NCI-H2196 treated with DMSO at 0.1 percent for 48 hours (cell line): ENCODE data around the gene PIERCE2.
"Not testable (repeated sequence)": the region's sequence is repeated elsewhere in the genome, so short reads cannot be mapped to it uniquely, and the experiment has no call there.

Source experiments
- DNase-seq: peaks from one replicate; lab custom pipeline; 2025; ENCODE audit not compliant: unreplicated experiment; lab: John Stamatoyannopoulos, UW

PIERCE2 gene

DNA sequence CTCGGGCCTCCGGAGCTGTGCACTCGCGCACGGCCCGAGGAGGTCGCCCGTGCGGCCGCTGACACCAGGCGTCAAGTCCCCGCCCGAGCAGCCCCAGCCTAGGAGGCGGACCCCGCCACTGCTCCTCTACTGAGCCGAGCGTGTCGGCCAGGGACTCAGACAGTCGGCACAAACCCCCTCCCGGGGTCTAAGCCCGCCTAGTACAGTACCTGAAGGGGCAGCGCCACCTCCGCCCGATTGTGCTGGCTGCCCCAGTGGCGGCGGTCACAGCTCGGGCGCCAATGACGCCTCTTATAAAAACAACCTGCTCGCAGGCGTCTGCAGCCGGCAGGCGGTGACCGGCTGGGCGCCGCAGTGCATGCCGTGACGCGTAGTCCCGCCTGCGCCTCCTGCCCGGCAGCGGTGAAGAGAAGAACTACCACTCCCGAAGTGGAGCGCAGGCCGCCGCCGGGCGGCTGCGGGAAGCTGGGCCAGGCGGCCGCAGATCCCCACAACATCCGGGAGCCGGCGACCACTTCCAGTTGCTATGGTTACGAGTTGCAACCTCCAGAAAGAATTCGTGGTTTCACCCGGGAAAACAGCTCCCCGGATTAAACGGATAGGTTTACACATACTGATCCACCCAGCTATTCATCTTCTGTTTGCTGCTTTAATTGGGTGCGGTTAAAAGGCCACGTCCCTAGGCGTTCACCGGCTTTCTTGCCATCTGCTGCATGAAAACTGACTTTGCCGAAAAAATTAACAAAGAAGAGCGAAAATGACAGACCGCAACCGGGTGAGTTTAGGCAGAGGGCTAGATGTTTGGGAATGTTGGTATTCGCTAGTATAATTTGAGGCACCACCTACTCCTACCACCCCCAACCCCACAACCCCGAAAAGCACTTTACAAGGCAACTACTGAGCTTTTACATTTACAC is at the start of gene PIERCE2, which contains the start of gene CCPG1:
Gene PIERCE2 (plus strand): TSS at position 484 of the 917 bp plus-strand sequence. CDS start 274 bp downstream, at position 758.
Gene CCPG1 (minus strand): TSS at position 348 of the 917 bp plus-strand sequence. CDS start 18,935 bp downstream, outside the sequence.
- peak; percentile 72 for DNase-seq

DNA sequence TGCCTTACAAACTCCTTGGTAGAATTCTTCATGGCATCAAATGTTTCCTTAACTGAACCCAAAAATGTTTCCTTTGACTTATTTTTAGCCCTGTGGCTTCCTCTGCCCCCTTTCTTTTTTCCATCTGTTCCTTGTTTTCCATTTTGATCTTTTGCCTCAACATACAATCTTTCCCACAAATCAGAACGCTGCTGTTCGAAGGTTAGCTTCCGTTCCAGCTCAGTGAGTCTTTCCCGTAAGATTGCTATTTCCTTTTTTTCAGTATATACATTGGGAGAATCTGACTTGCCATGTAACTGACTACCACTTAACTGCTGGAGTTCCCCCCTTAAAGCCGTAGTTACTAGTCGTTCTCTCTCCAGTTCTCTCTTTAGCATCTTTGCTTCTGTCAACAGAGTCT is 48.0 kb upstream of the PIERCE2 start:
- DNase-seq, result no peak

GRCh38 chr15:55361048-55361447 is 47.2 kb upstream of the PIERCE2 start:
- no peak for DNase-seq

- no peak for DNase-seq
Observed at GRCh38 chr15:55362641-55363040, 45.7 kb upstream of the PIERCE2 start.

- no peak for DNase-seq
Observed at GRCh38 chr15:55366981-55367380, 41.3 kb upstream of the PIERCE2 start.

DNA sequence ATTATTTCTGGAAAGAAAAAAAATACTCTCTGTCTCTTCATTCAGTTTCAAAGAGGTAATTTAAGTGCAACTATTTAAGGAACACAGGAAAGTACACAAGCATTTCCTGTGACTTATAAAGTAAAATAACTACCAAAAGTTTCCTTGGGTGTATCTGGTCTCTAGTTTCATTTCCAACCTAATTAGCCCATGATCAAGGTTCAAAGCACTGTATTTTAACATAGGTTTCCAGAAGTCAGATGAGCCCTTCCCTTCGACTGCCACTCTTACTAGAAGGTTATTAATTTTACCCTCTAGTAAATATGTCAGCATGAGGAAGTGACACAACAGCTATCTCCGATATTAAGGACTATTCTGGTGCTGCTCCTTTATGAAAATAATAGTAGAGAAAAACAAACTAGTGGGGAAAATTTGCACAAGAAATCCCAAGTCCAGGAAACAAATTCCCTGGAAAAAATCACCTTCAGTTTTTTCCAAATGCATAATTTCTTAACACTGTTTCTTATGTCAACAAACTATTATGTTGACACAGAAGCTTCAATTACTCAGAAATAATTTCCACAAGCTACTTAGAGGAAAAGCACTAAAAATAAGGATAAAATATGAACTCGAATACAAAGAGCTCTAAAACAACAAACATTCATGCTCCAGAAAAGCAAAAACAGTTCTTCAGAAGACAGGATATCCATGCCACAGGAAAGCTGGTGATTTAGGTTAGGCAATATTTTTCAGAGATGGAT is 35.4 kb upstream of the PIERCE2 start:
- no peak for DNase-seq

DNA sequence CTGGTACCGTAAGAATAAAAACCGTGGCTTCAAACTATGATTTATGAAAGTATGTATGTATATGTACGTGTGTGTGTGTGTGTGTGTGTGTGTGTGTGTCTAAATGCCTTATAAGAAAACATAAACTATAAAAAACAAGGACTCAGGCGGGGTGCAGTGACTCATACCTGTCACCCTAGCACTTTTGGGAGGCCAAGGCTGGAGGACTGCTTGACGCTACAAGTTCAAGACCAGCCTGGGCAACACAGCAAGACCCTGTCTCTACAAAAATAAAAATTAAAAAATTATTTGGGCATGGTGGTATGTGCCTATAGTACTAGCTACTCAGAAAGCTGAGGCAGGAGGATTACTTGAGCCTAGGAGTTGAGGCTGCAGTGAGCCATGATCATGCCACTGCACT is 29.2 kb upstream of the PIERCE2 start:
- no peak for DNase-seq

- no peak for DNase-seq
Observed at GRCh38 chr15:55381595-55381994, 26.7 kb upstream of the PIERCE2 start.

GRCh38 chr15:55383687-55384086 is 24.6 kb upstream of the PIERCE2 start:
- no peak for DNase-seq

GRCh38 chr15:55387027-55387426 is 21.3 kb upstream of the PIERCE2 start:
- no peak for DNase-seq

DNA sequence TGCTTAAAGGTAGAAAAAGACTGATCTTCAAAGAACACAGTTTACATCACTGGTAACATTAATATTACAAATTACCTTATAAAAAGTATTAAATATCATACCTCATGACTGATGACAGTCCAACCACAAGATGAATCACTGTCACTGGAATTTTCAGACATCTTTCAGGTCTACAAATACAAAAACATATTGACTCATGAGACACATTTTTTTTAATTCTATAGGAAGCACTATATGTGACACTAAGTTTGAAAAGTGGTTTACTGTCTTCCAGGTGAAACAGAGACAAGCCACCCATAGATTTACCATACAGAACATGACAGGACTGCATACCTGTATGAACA is 19.1 kb upstream of the PIERCE2 start:
- DNase-seq, result no peak

GRCh38 chr15:55394694-55395093 is 13.6 kb upstream of the PIERCE2 start:
- no peak for DNase-seq

DNA sequence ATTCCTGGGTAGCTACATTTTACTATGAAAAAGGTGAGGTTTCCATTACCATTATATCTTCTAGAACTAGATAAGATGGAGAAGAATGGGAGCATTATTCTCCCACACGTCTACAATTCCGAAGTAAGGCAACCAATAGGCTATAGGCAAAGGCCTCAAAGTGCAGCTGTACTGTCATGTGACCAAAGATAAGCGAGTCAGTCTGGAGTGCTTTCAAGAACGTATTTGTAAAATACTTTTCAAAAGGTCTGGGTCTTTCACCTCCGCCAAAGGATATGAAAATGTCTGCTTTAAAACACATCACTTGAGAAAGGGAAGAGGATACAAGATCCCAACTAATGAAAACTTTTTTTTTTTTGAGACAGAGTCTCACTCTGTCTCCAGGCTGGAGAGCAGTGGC is 10.1 kb upstream of the PIERCE2 start:
- no peak for DNase-seq

DNA sequence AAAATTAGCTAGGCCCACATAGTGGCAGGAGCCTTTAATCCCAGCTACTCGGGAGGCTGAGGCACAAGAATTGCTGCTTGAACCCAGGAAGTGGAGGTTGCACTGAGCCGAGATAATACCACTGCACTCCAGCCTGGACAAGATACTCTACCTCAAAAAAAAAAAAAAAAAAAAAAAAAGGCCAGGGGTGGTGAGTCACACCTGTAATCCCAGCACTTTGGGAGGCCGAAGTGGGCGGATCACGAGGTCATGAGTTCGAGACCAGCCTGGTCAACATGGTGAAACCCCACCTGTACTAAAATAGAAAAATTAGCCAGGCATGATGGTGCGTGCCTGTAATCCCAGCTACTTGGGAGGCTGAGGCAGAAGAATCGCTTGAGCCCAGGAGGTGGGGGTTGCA is 8.2 kb upstream of the PIERCE2 start:
- DNase-seq, result not testable (repeated sequence)

DNA sequence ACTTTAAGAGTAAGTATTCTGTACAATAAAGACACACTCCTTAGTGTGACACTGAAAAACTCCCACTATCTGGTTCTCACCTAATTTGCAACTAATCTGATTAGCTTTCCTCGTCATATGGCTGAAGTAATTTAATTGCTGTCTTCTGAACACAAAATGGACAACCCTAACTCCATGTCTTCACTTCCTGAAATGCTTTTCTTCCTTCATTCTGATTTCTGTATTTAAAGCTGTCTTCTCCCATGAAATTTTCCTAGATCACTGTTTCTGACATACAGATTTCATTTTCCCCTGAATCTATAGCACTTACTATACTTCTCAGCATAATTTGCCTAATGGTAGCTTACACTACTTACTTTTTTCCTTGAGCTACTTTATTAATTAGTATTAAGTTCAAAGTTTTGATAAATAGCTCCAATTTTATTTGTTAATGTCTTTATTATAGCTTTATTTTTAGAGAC is 6.5 kb upstream of the PIERCE2 start:
- no peak for DNase-seq

GRCh38 chr15:55402707-55403106 is 5.6 kb upstream of the PIERCE2 start:
- no peak for DNase-seq

- DNase-seq, result no peak
Observed at GRCh38 chr15:55403531-55403930, 4.8 kb upstream of the PIERCE2 start.

DNA sequence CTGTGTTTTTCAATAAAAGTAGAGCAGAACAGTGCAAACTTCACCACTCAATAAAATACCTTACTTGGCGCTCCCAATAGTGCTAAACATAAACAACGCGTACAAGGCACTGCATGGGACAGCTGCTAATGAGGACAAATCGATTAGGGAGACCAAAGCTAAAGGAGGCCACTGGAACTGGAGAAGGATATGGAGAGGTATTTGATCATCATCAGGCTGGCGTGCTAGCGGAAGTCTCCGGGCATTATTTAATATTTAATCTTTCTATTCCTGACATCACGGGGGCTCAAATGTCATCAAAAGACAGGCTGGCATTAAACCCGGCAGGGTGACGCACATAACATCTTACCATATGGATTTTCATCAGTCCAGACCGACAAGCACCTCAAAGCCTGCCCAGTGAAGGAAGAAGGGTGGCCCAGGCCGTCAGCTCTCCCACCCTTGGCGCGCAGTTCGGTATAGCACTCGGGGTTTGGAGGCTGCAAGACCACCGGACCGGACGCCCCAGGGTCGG is 740 bp upstream of the PIERCE2 start:
- no peak for DNase-seq

GRCh38 chr15:55408976-55409375 is 681 bp downstream of the PIERCE2 start:
- not testable (repeated sequence) for DNase-seq

DNA sequence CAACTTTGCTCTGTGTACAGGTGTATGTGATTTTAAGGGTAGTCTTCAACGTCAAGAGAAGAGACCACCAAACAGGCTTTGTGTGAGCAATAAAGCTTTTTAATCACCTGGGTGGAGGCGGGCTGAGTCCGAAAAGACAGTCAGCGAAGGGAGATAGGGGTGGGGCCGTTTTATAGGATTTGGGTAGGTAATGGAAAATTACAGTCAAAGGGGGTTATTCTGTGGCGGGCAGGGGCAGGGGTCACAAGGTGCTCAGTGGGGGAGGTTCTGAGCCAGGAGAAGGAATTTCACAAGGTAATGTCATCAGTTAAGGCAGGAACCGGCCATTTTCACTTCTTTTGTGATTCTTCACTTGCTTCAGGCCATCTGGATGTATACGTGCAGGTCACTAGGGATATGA is 9.4 kb downstream of the PIERCE2 start:
- DNase-seq, result not testable (repeated sequence)

DNA sequence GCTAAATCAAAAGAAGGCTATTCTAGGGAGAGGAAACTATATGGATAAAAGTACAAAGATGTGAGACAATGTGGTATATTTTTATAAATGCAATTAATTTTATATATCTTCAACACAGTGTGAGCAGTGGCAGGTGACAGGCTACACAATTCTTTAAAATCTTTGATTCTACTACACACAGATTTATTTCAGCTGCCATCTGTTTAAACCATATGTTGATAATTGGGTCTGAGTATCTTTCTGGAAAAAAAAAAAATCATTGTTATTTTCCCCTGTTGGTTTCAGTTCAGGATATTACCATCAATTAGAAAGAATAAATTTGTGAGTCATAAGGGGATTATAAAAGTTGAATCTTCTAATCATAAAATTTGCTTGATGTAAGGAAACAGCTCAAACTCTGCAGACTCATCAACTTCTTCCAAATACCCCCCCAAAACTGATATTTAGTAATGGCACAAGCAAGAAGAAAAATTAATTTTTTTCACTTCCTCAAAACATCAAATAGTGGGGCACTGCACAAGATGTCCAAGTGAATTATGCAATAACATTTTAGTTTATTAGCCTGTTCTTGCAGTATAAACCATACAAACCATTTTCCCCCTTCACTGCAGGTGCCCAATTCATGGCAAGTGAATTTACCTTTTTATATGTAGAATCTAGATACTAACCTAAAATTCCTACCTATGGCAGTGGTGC is 12.0 kb downstream of the PIERCE2 start:
- DNase-seq, result no peak
